IMR-90 (cell line): ENCODE measurements around the gene MAFB. TPM values are rescaled to one million over a fixed set of nuclear protein-coding genes. Genes with fewer than 3 reads are reported as not detected.

Experiments
- ATAC-seq: fragments of 200-7000 bp; cut with Tn5 transposase; 2 replicates; pipeline ENCODE4 v1.9.1; 2020; ENCODE audit warnings: low read depth, mild to moderate bottlenecking, moderate library complexity
- BruUV-seq: library from RNA; stranded (reverse); fragments of 400-500 nt; replicated peaks from 2 replicates; lab custom pipeline; 2021; lab: Mats Ljungman, UMichigan
- CTCF ChIA-PET: fragments of 300-600 bp; formaldehyde crosslinking; extraction: SDS; loops from one replicate; lab custom pipeline; 2021; ENCODE audit warnings: antibody characterized with exemption; lab: Yijun Ruan, JAX
- POLR2A ChIA-PET: fragments of 300-600 bp; sonication (Branson Sonifier 250); formaldehyde crosslinking; loops from one replicate; lab custom pipeline; 2022; ENCODE audit warnings: antibody characterized with exemption; ENCODE audit not compliant: unreplicated experiment; lab: Charles Lee
- DNase-seq: peaks from one replicate; pipeline ENCODE4 v3.0.0; 2013
- H2AFZ ChIP-seq: replicated peaks from 2 replicates; pipeline ENCODE3; 2013; ENCODE audit warnings: low read length, mild to moderate bottlenecking; ENCODE audit not compliant: poor library complexity
- H2AK5ac ChIP-seq: 2 replicates; pipeline ENCODE4 v1.6.1; 2013; ENCODE audit warnings: low read depth, low read length, inconsistent platforms
- H2AK9ac ChIP-seq: replicated peaks from 2 replicates; pipeline ENCODE3; 2013; ENCODE audit warnings: mild to moderate bottlenecking, low read depth, low read length, moderate library complexity; ENCODE audit not compliant: poor library complexity
- H2BK120ac ChIP-seq: 2 replicates; pipeline ENCODE4 v1.6.1; 2013; ENCODE audit warnings: low read depth, low read length, inconsistent platforms
- H2BK15ac ChIP-seq: 3 replicates; pipeline ENCODE4 v1.6.1; 2013; ENCODE audit warnings: low read depth, low read length, inconsistent platforms
- H2BK20ac ChIP-seq: 2 replicates; pipeline ENCODE4 v1.6.1; 2013; ENCODE audit warnings: low read depth, mild to moderate bottlenecking, inconsistent platforms, low read length, moderate library complexity
- H2BK5ac ChIP-seq: 2 replicates; pipeline ENCODE4 v1.6.1; 2013; ENCODE audit warnings: mild to moderate bottlenecking, low read depth, low read length, inconsistent platforms; ENCODE audit not compliant: poor library complexity, severe bottlenecking
- H3K14ac ChIP-seq: replicated peaks from 2 replicates; pipeline ENCODE4 v1.6.1; 2013; ENCODE audit warnings: low read depth, low read length, inconsistent platforms
- H3K18ac ChIP-seq: 2 replicates; pipeline ENCODE4 v1.6.1; 2013; ENCODE audit warnings: low read depth, low read length, control low read depth
- H3K23ac ChIP-seq: 2 replicates; pipeline ENCODE4 v1.6.1; 2013; ENCODE audit warnings: low read depth, low read length, inconsistent platforms
- H3K27ac ChIP-seq: 2 replicates; pipeline ENCODE4 v1.5.1; 2013; ENCODE audit warnings: mild to moderate bottlenecking, control low read depth, low read length; ENCODE audit not compliant: insufficient read depth
- H3K27me3 ChIP-seq: 2 replicates; pipeline ENCODE4 v1.6.1; 2013; ENCODE audit warnings: low read length; ENCODE audit not compliant: control insufficient read depth, insufficient read depth
- H3K36me3 ChIP-seq: 2 replicates; pipeline ENCODE4 v1.6.1; 2013; ENCODE audit warnings: low read length, mixed read lengths; ENCODE audit not compliant: control insufficient read depth, insufficient read depth
- H3K4ac ChIP-seq: 2 replicates; pipeline ENCODE4 v1.6.1; 2013; ENCODE audit warnings: low read depth, low read length, inconsistent platforms
- H3K4me1 ChIP-seq: 2 replicates; pipeline ENCODE4 v1.6.1; 2013; ENCODE audit warnings: low read length, mixed read lengths; ENCODE audit not compliant: control insufficient read depth, insufficient read depth
- H3K4me2 ChIP-seq: 2 replicates; pipeline ENCODE4 v1.6.1; 2013; ENCODE audit warnings: low read depth, mild to moderate bottlenecking, control low read depth, low read length, moderate library complexity
- H3K4me3 ChIP-seq: 2 replicates; pipeline ENCODE4 v1.5.1; 2013; ENCODE audit warnings: low read depth, mild to moderate bottlenecking, control low read depth, low read length, moderate library complexity; ENCODE audit not compliant: insufficient read depth
- H3K56ac ChIP-seq: 2 replicates; pipeline ENCODE4 v1.6.1; 2013; ENCODE audit warnings: low read length, inconsistent platforms; ENCODE audit not compliant: insufficient read depth; ENCODE audit errors: extremely low read depth
- H3K79me1 ChIP-seq, 2 experiments: 2 replicates each; pipeline ENCODE4 v1.6.1; 2013; ENCODE audit warnings: low read length in 2 of 2, inconsistent platforms in 1 of 2, low read depth in 1 of 2
- H3K9ac ChIP-seq: 2 replicates; pipeline ENCODE4 v1.6.1; 2013; ENCODE audit warnings: low read depth, low read length, control low read depth
- H3K9me1 ChIP-seq: 2 replicates; pipeline ENCODE4 v1.6.1; 2013; ENCODE audit warnings: low read length, inconsistent platforms; ENCODE audit not compliant: insufficient read depth
- H3K9me3 ChIP-seq: 2 replicates; pipeline ENCODE4 v1.6.1; 2013; ENCODE audit warnings: low read length; ENCODE audit not compliant: control insufficient read depth, insufficient read depth
- H4K20me1 ChIP-seq: 2 replicates; pipeline ENCODE4 v1.6.1; 2013; ENCODE audit warnings: low read length, inconsistent platforms; ENCODE audit not compliant: insufficient read depth
- H4K5ac ChIP-seq: 2 replicates; pipeline ENCODE4 v1.6.1; 2013; ENCODE audit warnings: mild to moderate bottlenecking, low read depth, low read length, control low read depth
- H4K8ac ChIP-seq, 2 experiments: 2 replicates each; pipeline ENCODE4 v1.6.1; 2013; ENCODE audit warnings: low read depth in 2 of 2, low read length in 2 of 2, control low read depth in 1 of 2, inconsistent platforms in 1 of 2
- H4K91ac ChIP-seq: 2 replicates; pipeline ENCODE4 v1.6.1; 2013; ENCODE audit warnings: low read depth, low read length, inconsistent platforms; ENCODE audit not compliant: insufficient read depth
- FOS ChIP-seq: fragments of 150-350 bp; IDR thresholded peaks from 2 replicates; pipeline ENCODE4 v1.6.1; 2016; ENCODE audit warnings: low read depth, low read length
- MAZ ChIP-seq: IDR thresholded peaks from 2 replicates; pipeline ENCODE4 v1.6.1; 2012; ENCODE audit warnings: low read depth, mild to moderate bottlenecking, low read length, improper control_type of control experiment, moderate library complexity, borderline replicate concordance
- NFE2L2 ChIP-seq: fragments of 150-350 bp; IDR thresholded peaks from 2 replicates; pipeline ENCODE4 v1.6.1; 2016; ENCODE audit warnings: low read depth, mild to moderate bottlenecking, low read length
- POLR2A ChIP-seq: IDR thresholded peaks from 2 replicates; pipeline ENCODE4 v1.6.1; 2012; ENCODE audit warnings: mild to moderate bottlenecking, low read depth, low read length
- RAD21 ChIP-seq: IDR thresholded peaks from 2 replicates; pipeline ENCODE4 v1.6.1; 2012; ENCODE audit warnings: low read length, improper control_type of control experiment
- WGBS, 2 experiments: methylation state at CpG; one replicate each; pipeline versions ENCODE4 v1.1.5 to v1.1.7; 2013; ENCODE audit warnings: missing lambda C conversion rate in 2 of 2; ENCODE audit not compliant: insufficient read length in 1 of 2; ENCODE audit errors: extremely low coverage in 2 of 2; 5-methylcytosine and 5-hydroxymethylcytosine counted together
- dilution Hi-C: fragments of 300-500 bp; cut with HindIII; formaldehyde crosslinking; loops from one replicate; pipeline ENCODE4 v1.14.3; 2018; ENCODE audit warnings: low sequenced_read_pairs; ENCODE audit not compliant: unreplicated experiment
- in situ Hi-C: fragments of 300-500 bp; cut with MboI; formaldehyde crosslinking; loops from 3 replicates; pipeline ENCODE4 v1.14.3; 2019; ENCODE audit warnings: low sequenced_read_pairs, inconsistent platforms, mixed read lengths
- intact Hi-C: fragments of 100-400 bp; cut with micrococcal nuclease; formaldehyde crosslinking; loops from 2 replicates; pipeline ENCODE4 v1.10.0; 2022
- polyA plus RNA-seq, 3 experiments: library from polyadenylated mRNA; depleted of rRNA; stranded (reverse); fragments of >200 nt; gene quantifications; 2 replicates each; pipeline ENCODE4 v1.2.3, GENCODE V29; 2012; ENCODE audit warnings: low replicate concordance in 1 of 3
- total RNA-seq: library from RNA; depleted of rRNA; stranded (reverse); fragments of >200 nt; gene quantifications from 2 replicates; pipeline ENCODE4 v1.2.3, GENCODE V29; 2012
- TF ChIP-seq, protein P1 (sequence below): fragments of 150-350 bp; IDR thresholded peaks from 2 replicates; pipeline ENCODE4 v1.6.1; 2017; ENCODE audit warnings: mild to moderate bottlenecking, antibody characterized with exemption, low read length, low read depth

MAFB gene
- total and polyA plus RNA-seq, 2 of the 4 experiments (the other 2 are of a cell fraction): 0.07 TPM; not detected in 1

DNA sequence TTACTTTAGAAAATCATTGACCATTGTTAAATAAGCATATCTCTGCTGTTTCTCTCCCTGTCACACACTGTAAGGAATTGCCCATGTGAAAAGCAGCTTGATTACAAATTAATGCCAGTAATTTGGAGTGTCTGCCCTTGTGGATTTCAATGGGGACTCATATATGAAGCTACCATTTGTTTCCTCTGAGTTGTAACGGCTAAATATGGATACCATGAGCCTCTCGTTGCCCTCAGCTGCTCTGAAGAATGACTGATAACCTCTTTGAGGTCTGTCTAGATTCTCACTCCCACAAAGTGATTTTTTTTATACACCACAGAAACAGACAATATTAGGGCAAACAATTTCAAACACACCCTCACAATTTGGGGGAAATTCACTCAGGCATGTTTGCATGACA, 40.0 kb upstream of the MAFB start:
- H3K4me3 ChIP-seq: no peak overlapping the region
- H2AFZ ChIP-seq: no peak overlapping the region
- no peak overlapping the region for H2AK9ac ChIP-seq
- WGBS, 2 experiments: no CpG with 5 or more reads among the region's 2 CpGs
- intact Hi-C loops (no loop called here), dilution Hi-C loops (no loop called here), in situ Hi-C loops (no loop called here)
- H2AK5ac ChIP-seq: no peak overlapping the region
- no peak overlapping the region for H3K4me2 ChIP-seq
- no peak overlapping the region for H3K4ac ChIP-seq
- H3K36me3 ChIP-seq: no peaks in the 10 kb centered on the region
- H3K79me1 ChIP-seq: no peaks in the 10 kb centered on the region
- no peak overlapping the region for H2BK15ac ChIP-seq
- no peak overlapping the region for H4K8ac ChIP-seq
- no peaks in the 10 kb centered on the region for H3K4me1 ChIP-seq
- DNase-seq (no peak), ATAC-seq (no peak)
- H2BK5ac ChIP-seq: no peak overlapping the region
- BruUV-seq: no TSS peak
- H3K9me3 ChIP-seq: no peaks in the 10 kb centered on the region
- ChIA-PET CTCF (interaction anchor here (1.1 kb wide), 1 partner anchor 12 kb away, joined by 3 read pairs; no protein-coding TSS in a partner anchor), POLR2A (no interaction called here)
- H3K27ac ChIP-seq: no peak overlapping the region
- no peak overlapping the region for H3K56ac ChIP-seq
- no peak overlapping the region for H3K18ac ChIP-seq
- H3K14ac ChIP-seq: no peak overlapping the region
- no peak overlapping the region for H4K91ac ChIP-seq
- H3K9me1 ChIP-seq: no peaks in the 10 kb centered on the region
- H4K20me1 ChIP-seq: no peaks in the 10 kb centered on the region
- no peak overlapping the region for H3K23ac ChIP-seq
- TF ChIP-seq NFE2L2 (no peak), FOS (no peak), MAZ (no peak), POLR2A (no peak), RAD21 (no peak)
- TF ChIP-seq, protein P1, sequence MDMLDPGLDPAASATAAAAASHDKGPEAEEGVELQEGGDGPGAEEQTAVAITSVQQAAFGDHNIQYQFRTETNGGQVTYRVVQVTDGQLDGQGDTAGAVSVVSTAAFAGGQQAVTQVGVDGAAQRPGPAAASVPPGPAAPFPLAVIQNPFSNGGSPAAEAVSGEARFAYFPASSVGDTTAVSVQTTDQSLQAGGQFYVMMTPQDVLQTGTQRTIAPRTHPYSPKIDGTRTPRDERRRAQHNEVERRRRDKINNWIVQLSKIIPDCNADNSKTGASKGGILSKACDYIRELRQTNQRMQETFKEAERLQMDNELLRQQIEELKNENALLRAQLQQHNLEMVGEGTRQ: no peak
- no peak overlapping the region for H2BK120ac ChIP-seq
- H2BK20ac ChIP-seq: no peak overlapping the region
- H3K27me3 ChIP-seq: no peaks in the 10 kb centered on the region; the same call in none of the 2 replicates
- H4K5ac ChIP-seq: no peak overlapping the region
- H3K9ac ChIP-seq: no peak overlapping the region
